Fibroblast of skin of right quadriceps (primary cell): ENCODE data around the gene BMPR2.
"Not testable (repeated sequence)": the region's sequence is repeated elsewhere in the genome, so short reads cannot be mapped to it uniquely, and the experiment has no call there.

Experiments used
- DNase-seq: peaks from one replicate; pipeline ENCODE4 v3.0.0-alpha.2; 2013

Gene BMPR2

GRCh38 chr2:202386495-202386894 is 10.4 kb downstream of the BMPR2 start:
- not testable (repeated sequence) for DNase-seq

GRCh38 chr2:202387608-202388342 is 11.6 kb downstream of the BMPR2 start:
- peak; percentile 55 for DNase-seq

- no peak for DNase-seq
Observed at GRCh38 chr2:202400941-202401340, 24.8 kb downstream of the BMPR2 start.

- DNase-seq = no peak
Observed at GRCh38 chr2:202405798-202406197, 29.7 kb downstream of the BMPR2 start.

- DNase-seq = no peak
Observed at GRCh38 chr2:202406445-202406978, 30.4 kb downstream of the BMPR2 start.

GRCh38 chr2:202408546-202409140 is 32.5 kb downstream of the BMPR2 start:
- no peak for DNase-seq

- no peak for DNase-seq
Observed at GRCh38 chr2:202410092-202410491, 34.0 kb downstream of the BMPR2 start.

GRCh38 chr2:202411097-202411496 is 35.0 kb downstream of the BMPR2 start:
- no peak for DNase-seq

GRCh38 chr2:202418027-202418426 is 41.9 kb downstream of the BMPR2 start:
- DNase-seq = no peak

GRCh38 chr2:202418511-202418910 is 42.4 kb downstream of the BMPR2 start:
- no peak for DNase-seq

- DNase-seq = no peak
Observed at GRCh38 chr2:202423139-202423538, 47.0 kb downstream of the BMPR2 start.

GRCh38 chr2:202425036-202425435 is 48.9 kb downstream of the BMPR2 start:
- no peak for DNase-seq

- no peak for DNase-seq
Observed at GRCh38 chr2:202426751-202427150, 50.6 kb downstream of the BMPR2 start.

GRCh38 chr2:202429164-202429980 is 53.2 kb downstream of the BMPR2 start:
- peak; percentile 78 for DNase-seq

GRCh38 chr2:202432776-202433175 is 56.6 kb downstream of the BMPR2 start:
- no peak for DNase-seq

GRCh38 chr2:202434472-202434871 is 58.3 kb downstream of the BMPR2 start:
- no peak for DNase-seq

GRCh38 chr2:202436626-202437025 is 60.5 kb downstream of the BMPR2 start:
- no peak for DNase-seq

- not testable (repeated sequence) for DNase-seq
Observed at GRCh38 chr2:202440117-202440516, 64.0 kb downstream of the BMPR2 start.

GRCh38 chr2:202442882-202443281 is 66.8 kb downstream of the BMPR2 start:
- no peak for DNase-seq

GRCh38 chr2:202444000-202444399 is 67.9 kb downstream of the BMPR2 start:
- no peak for DNase-seq

GRCh38 chr2:202449344-202449743 is 73.2 kb downstream of the BMPR2 start:
- DNase-seq = no peak

GRCh38 chr2:202450785-202451184 is 74.7 kb downstream of the BMPR2 start:
- DNase-seq = no peak

GRCh38 chr2:202452744-202453143 is 76.6 kb downstream of the BMPR2 start:
- no peak for DNase-seq

GRCh38 chr2:202454536-202454935 is 78.4 kb downstream of the BMPR2 start:
- no peak for DNase-seq
